ENCODE data around the gene ABCB10. TPM values are rescaled to one million over a fixed set of nuclear protein-coding genes. Genes with fewer than 3 reads are reported as not detected.

ABCB10 gene
- total and polyA plus RNA-seq, 2 experiments from 2014 or later: 4.7 to 9.7 TPM

DNA sequence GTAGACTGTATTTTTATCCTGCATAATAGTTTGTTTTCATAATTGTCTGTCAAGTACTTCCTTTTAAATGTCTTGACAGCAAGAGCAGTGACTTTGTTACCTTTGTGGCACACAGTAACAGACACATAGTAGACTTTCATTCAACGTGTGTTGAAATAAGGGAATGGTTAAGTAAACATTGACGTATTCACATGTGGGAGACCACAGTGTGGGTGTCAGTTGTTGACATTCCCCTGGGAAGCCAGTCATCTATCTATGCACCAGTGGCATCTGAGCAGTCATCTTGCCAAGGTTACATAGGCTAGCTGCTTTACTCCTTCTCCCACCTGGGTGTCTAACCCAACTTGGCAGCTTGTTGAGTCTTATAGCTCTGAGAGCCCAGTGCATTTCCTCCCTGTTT is 48.9 kb downstream of the ABCB10 start:
- Histone ChIP-seq H3K4me1 (ENCODE audit: insufficient read depth) (peaks cover 9% of the 10 kb centered on the region; the same call in 1 of the 2 replicates), H3K27ac (ENCODE audit: low read depth) (no peak overlapping the region), H3K27me3 (ENCODE audit: insufficient read depth) (no peaks in the 10 kb centered on the region), H2AFZ (peak overlapping the region; percentile 88; the same call in 1 of the 2 replicates), H4K20me1 (replicated peaks; ENCODE audit: insufficient read depth) (0 out of 2 replicates have a peak, but pooled peaks cover 3% of the 10 kb centered on the region), H3K9me2 (ENCODE audit: insufficient read depth) (no peaks in the 10 kb centered on the region), H3K4me2 (no peak overlapping the region), H3K79me2 (replicated peaks; ENCODE audit: insufficient read depth) (peaks cover 29% of the 10 kb centered on the region), H3F3A (replicated peaks; ENCODE audit: low read depth) (no peaks in the 10 kb centered on the region), H3K36me3 (ENCODE audit: insufficient read depth) (no peaks in the 10 kb centered on the region), H3K4me3 (no peak overlapping the region)
- Mint-ChIP-seq H3K36me3 (ENCODE audit: low read depth) (no peaks in the 10 kb centered on the region), H3K9me3 (no peaks in the 10 kb centered on the region), H3K27ac (no peak overlapping the region), H3K4me1 (peaks cover 13% of the 10 kb centered on the region; the same call in 2 of the 3 replicates), H3K4me3 (peak overlapping the region; percentile 96; the same call in 2 of the 3 replicates), H3K27me3 (ENCODE audit: insufficient read depth, low read depth, poor library complexity) (peaks cover 5% of the 10 kb centered on the region)
- no peak for DNase-seq (ENCODE audit: low spot score)
- no peak for ATAC-seq
- no peak for TF ChIP-seq JUNB (IDR thresholded peaks at IDR 0.05; ENCODE audit: unreplicated experiment)
- TF ChIP-seq ZNF114 (CRISPR knock-in tag; IDR thresholded peaks at IDR 0.05): no peak
- no peak for TF ChIP-seq CREB1 (CRISPR knock-in tag; IDR thresholded peaks at IDR 0.05; ENCODE audit: low read depth)
- TF ChIP-seq EZH2 (IDR thresholded peaks at IDR 0.05; ENCODE audit: low read depth, unreplicated experiment): no peak
- TF ChIP-seq EZH2phosphoT487 (IDR thresholded peaks at IDR 0.05; ENCODE audit: unreplicated experiment): no peak
- TF ChIP-seq, protein P1, sequence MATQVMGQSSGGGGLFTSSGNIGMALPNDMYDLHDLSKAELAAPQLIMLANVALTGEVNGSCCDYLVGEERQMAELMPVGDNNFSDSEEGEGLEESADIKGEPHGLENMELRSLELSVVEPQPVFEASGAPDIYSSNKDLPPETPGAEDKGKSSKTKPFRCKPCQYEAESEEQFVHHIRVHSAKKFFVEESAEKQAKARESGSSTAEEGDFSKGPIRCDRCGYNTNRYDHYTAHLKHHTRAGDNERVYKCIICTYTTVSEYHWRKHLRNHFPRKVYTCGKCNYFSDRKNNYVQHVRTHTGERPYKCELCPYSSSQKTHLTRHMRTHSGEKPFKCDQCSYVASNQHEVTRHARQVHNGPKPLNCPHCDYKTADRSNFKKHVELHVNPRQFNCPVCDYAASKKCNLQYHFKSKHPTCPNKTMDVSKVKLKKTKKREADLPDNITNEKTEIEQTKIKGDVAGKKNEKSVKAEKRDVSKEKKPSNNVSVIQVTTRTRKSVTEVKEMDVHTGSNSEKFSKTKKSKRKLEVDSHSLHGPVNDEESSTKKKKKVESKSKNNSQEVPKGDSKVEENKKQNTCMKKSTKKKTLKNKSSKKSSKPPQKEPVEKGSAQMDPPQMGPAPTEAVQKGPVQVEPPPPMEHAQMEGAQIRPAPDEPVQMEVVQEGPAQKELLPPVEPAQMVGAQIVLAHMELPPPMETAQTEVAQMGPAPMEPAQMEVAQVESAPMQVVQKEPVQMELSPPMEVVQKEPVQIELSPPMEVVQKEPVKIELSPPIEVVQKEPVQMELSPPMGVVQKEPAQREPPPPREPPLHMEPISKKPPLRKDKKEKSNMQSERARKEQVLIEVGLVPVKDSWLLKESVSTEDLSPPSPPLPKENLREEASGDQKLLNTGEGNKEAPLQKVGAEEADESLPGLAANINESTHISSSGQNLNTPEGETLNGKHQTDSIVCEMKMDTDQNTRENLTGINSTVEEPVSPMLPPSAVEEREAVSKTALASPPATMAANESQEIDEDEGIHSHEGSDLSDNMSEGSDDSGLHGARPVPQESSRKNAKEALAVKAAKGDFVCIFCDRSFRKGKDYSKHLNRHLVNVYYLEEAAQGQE (IDR thresholded peaks at IDR 0.05; ENCODE audit: unreplicated experiment): no peak
- TF ChIP-seq, protein P2, sequence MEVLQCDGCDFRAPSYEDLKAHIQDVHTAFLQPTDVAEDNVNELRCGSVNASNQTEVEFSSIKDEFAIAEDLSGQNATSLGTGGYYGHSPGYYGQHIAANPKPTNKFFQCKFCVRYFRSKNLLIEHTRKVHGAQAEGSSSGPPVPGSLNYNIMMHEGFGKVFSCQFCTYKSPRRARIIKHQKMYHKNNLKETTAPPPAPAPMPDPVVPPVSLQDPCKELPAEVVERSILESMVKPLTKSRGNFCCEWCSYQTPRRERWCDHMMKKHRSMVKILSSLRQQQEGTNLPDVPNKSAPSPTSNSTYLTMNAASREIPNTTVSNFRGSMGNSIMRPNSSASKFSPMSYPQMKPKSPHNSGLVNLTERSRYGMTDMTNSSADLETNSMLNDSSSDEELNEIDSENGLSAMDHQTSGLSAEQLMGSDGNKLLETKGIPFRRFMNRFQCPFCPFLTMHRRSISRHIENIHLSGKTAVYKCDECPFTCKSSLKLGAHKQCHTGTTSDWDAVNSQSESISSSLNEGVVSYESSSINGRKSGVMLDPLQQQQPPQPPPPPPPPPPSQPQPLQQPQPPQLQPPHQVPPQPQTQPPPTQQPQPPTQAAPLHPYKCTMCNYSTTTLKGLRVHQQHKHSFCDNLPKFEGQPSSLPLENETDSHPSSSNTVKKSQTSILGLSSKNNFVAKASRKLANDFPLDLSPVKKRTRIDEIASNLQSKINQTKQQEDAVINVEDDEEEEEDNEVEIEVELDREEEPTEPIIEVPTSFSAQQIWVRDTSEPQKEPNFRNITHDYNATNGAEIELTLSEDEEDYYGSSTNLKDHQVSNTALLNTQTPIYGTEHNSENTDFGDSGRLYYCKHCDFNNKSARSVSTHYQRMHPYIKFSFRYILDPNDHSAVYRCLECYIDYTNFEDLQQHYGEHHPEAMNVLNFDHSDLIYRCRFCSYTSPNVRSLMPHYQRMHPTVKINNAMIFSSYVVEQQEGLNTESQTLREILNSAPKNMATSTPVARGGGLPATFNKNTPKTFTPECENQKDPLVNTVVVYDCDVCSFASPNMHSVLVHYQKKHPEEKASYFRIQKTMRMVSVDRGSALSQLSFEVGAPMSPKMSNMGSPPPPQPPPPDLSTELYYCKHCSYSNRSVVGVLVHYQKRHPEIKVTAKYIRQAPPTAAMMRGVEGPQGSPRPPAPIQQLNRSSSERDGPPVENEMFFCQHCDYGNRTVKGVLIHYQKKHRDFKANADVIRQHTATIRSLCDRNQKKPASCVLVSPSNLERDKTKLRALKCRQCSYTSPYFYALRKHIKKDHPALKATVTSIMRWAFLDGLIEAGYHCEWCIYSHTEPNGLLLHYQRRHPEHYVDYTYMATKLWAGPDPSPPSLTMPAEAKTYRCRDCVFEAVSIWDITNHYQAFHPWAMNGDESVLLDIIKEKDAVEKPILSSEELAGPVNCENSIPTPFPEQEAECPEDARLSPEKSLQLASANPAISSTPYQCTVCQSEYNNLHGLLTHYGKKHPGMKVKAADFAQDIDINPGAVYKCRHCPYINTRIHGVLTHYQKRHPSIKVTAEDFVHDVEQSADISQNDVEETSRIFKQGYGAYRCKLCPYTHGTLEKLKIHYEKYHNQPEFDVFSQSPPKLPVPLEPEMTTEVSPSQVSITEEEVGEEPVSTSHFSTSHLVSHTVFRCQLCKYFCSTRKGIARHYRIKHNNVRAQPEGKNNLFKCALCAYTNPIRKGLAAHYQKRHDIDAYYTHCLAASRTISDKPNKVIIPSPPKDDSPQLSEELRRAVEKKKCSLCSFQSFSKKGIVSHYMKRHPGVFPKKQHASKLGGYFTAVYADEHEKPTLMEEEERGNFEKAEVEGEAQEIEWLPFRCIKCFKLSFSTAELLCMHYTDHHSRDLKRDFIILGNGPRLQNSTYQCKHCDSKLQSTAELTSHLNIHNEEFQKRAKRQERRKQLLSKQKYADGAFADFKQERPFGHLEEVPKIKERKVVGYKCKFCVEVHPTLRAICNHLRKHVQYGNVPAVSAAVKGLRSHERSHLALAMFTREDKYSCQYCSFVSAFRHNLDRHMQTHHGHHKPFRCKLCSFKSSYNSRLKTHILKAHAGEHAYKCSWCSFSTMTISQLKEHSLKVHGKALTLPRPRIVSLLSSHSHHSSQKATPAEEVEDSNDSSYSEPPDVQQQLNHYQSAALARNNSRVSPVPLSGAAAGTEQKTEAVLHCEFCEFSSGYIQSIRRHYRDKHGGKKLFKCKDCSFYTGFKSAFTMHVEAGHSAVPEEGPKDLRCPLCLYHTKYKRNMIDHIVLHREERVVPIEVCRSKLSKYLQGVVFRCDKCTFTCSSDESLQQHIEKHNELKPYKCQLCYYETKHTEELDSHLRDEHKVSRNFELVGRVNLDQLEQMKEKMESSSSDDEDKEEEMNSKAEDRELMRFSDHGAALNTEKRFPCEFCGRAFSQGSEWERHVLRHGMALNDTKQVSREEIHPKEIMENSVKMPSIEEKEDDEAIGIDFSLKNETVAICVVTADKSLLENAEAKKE (CRISPR knock-in tag; IDR thresholded peaks at IDR 0.05): no peak
- no peak for TF ChIP-seq POLR2AphosphoS5 (IDR thresholded peaks at IDR 0.05; ENCODE audit: low read depth)
- TF ChIP-seq ZNF331 (CRISPR knock-in tag; IDR thresholded peaks at IDR 0.05; ENCODE audit: low read depth): no peak
- no peak for TF ChIP-seq NANOG (IDR thresholded peaks at IDR 0.05; ENCODE audit: borderline replicate concordance)
- TF ChIP-seq, protein P3, sequence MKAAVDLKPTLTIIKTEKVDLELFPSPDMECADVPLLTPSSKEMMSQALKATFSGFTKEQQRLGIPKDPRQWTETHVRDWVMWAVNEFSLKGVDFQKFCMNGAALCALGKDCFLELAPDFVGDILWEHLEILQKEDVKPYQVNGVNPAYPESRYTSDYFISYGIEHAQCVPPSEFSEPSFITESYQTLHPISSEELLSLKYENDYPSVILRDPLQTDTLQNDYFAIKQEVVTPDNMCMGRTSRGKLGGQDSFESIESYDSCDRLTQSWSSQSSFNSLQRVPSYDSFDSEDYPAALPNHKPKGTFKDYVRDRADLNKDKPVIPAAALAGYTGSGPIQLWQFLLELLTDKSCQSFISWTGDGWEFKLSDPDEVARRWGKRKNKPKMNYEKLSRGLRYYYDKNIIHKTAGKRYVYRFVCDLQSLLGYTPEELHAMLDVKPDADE (IDR thresholded peaks at IDR 0.05): no peak
- TF ChIP-seq, protein P4, sequence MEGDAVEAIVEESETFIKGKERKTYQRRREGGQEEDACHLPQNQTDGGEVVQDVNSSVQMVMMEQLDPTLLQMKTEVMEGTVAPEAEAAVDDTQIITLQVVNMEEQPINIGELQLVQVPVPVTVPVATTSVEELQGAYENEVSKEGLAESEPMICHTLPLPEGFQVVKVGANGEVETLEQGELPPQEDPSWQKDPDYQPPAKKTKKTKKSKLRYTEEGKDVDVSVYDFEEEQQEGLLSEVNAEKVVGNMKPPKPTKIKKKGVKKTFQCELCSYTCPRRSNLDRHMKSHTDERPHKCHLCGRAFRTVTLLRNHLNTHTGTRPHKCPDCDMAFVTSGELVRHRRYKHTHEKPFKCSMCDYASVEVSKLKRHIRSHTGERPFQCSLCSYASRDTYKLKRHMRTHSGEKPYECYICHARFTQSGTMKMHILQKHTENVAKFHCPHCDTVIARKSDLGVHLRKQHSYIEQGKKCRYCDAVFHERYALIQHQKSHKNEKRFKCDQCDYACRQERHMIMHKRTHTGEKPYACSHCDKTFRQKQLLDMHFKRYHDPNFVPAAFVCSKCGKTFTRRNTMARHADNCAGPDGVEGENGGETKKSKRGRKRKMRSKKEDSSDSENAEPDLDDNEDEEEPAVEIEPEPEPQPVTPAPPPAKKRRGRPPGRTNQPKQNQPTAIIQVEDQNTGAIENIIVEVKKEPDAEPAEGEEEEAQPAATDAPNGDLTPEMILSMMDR (conservative IDR thresholded peaks at IDR 0.05; ENCODE audit: low read depth in 2 of 2): no peak
- TF ChIP-seq STAT1 (IDR thresholded peaks at IDR 0.05; ENCODE audit: unreplicated experiment): no peak

Data from GM23338 (cell line).